HCT116 (cell line): ENCODE measurements around the gene LIPM. TPM values are rescaled to one million over a fixed set of nuclear protein-coding genes. Genes with fewer than 3 reads are reported as not detected.

Experiments used
- ATAC-seq: fragments of 200-7000 bp; cut with Tn5 transposase; 2 replicates; pipeline ENCODE4 v1.9.1; 2020; ENCODE audit warnings: mild to moderate bottlenecking, moderate library complexity
- BruUV-seq: library from RNA; stranded (reverse); fragments of 400-500 nt; replicated peaks from 2 replicates; lab custom pipeline; 2021; lab: Mats Ljungman, UMichigan
- CTCF ChIA-PET: fragments of 300-600 bp; sonication (Branson Sonifier 250); formaldehyde crosslinking; loops from one replicate; lab custom pipeline; 2021; ENCODE audit warnings: antibody characterized with exemption; lab: Charles Lee
- POLR2A ChIA-PET: fragments of 300-600, 350-600 bp; sonication (Branson Sonifier 250); formaldehyde crosslinking; loops from one replicate; lab custom pipeline; 2021; ENCODE audit warnings: antibody characterized with exemption; lab: Charles Lee
- RAD21 ChIA-PET, 2 experiments: fragments of 300-600 bp; sonication (Branson Sonifier 250); formaldehyde crosslinking; loops; one replicate each; lab custom pipeline; 2023; ENCODE audit warnings: low total read pairs in 2 of 2; ENCODE audit not compliant: uncharacterized antibody in 2 of 2, unreplicated experiment in 2 of 2, low non-redundant PET in 1 of 2; lab: Charles Lee
- DNase-seq: peaks from one replicate; pipeline ENCODE4 v3.0.0-alpha.2; 2010; ENCODE audit warnings: low read depth, low spot score
- H2AFZ ChIP-seq: fragments of 200-600 bp; shearing (Covaris generic), sonication (generic); 2 replicates; pipeline ENCODE4 v1.6.1; 2017; ENCODE audit warnings: low read depth, mixed run types, mixed read lengths, antibody characterized with exemption, low read length; ENCODE audit not compliant: poor library complexity, severe bottlenecking
- H3K27ac ChIP-seq: 2 replicates; pipeline ENCODE4 v1.5.1; 2012; ENCODE audit warnings: low read depth, low read length
- H3K27me3 ChIP-seq: fragments of 200-600 bp; sonication (generic); 2 replicates; pipeline ENCODE4 v1.6.1; 2016; ENCODE audit warnings: mixed run types, low read length, mixed read lengths; ENCODE audit not compliant: insufficient read depth
- H3K36me3 ChIP-seq, 2 experiments: fragments of 200-500 bp in 1 of 2; fragments of 200-600 bp in 1 of 2; sonication (Bioruptor generic) in 1 of 2; sonication (generic) in 1 of 2; 2 replicates each; pipeline versions ENCODE4 v1.5.1 to v1.6.1; 2014 to 2016; ENCODE audit warnings: low read length in 2 of 2, inconsistent platforms in 1 of 2, mixed read lengths in 1 of 2, mixed run types in 1 of 2; ENCODE audit not compliant: insufficient read depth in 2 of 2, control insufficient read depth in 1 of 2
- H3K4me1 ChIP-seq, 2 experiments: fragments of 200-600 bp in 1 of 2; sonication (generic) in 1 of 2; 2 replicates each; pipeline versions ENCODE4 v1.5.1 to v1.6.1; 2012 to 2017; ENCODE audit warnings: low read length in 2 of 2, inconsistent platforms in 1 of 2, mild to moderate bottlenecking in 1 of 2, mixed read lengths in 1 of 2, mixed run types in 1 of 2, moderate library complexity in 1 of 2; ENCODE audit not compliant: insufficient read depth in 2 of 2, control insufficient read depth in 1 of 2
- H3K4me2 ChIP-seq: fragments of 200-600 bp; sonication (generic); 2 replicates; pipeline ENCODE4 v1.6.1; 2017; ENCODE audit warnings: mixed run types, low read length, mixed read lengths
- H3K4me3 ChIP-seq, 2 experiments: fragments of 200-600 bp in 1 of 2; sonication (generic) in 1 of 2; replicated peaks in 1 of 2; 2 replicates each; pipeline ENCODE4 v1.5.1; 2011 to 2016; ENCODE audit warnings: low read length in 2 of 2, control low read depth in 1 of 2, low read depth in 1 of 2, mild to moderate bottlenecking in 1 of 2, mixed read lengths in 1 of 2, mixed run types in 1 of 2
- H3K79me2 ChIP-seq: fragments of 200-600 bp; sonication (generic); 2 replicates; pipeline ENCODE4 v1.6.1; 2017; ENCODE audit warnings: mild to moderate bottlenecking, mixed run types, low read length, moderate library complexity, mixed read lengths; ENCODE audit not compliant: insufficient read depth
- H3K9ac ChIP-seq: fragments of 200-600 bp; sonication (generic); 2 replicates; pipeline ENCODE4 v1.6.1; 2016; ENCODE audit warnings: low read length, mixed read lengths
- H3K9me2 ChIP-seq: fragments of 200-600 bp; sonication (generic), shearing (Covaris generic); 2 replicates; pipeline ENCODE4 v1.6.1; 2017; ENCODE audit warnings: mixed run types, mild to moderate bottlenecking, moderate library complexity; ENCODE audit not compliant: insufficient read depth
- H3K9me3 ChIP-seq, 2 experiments: fragments of 200-500 bp in 1 of 2; fragments of 200-600 bp in 1 of 2; sonication (Bioruptor generic) in 1 of 2; sonication (generic) in 1 of 2; 2 replicates each; pipeline ENCODE4 v1.6.1; 2014 to 2017; ENCODE audit warnings: low read length in 2 of 2, mixed read lengths in 2 of 2, inconsistent platforms in 1 of 2, low read depth in 1 of 2, mild to moderate bottlenecking in 1 of 2, mixed run types in 1 of 2, moderate library complexity in 1 of 2; ENCODE audit not compliant: control insufficient read depth in 1 of 2, insufficient read depth in 1 of 2
- H4K20me1 ChIP-seq: fragments of 200-600 bp; sonication (generic), shearing (Covaris generic); 2 replicates; pipeline ENCODE4 v1.6.1; 2017; ENCODE audit warnings: mixed run types, mild to moderate bottlenecking, moderate library complexity; ENCODE audit not compliant: insufficient read depth
- CEBPB ChIP-seq: IDR thresholded peaks from 2 replicates; pipeline ENCODE4 v1.6.1; 2012; ENCODE audit warnings: low read depth
- FOSL1 ChIP-seq: IDR thresholded peaks from 2 replicates; pipeline ENCODE4 v1.6.1; 2012; ENCODE audit warnings: low read depth
- RAD21 ChIP-seq: IDR thresholded peaks from 2 replicates; pipeline ENCODE4 v1.6.1; 2012; ENCODE audit warnings: low read depth, mild to moderate bottlenecking
- SIN3A ChIP-seq: IDR thresholded peaks from 2 replicates; pipeline ENCODE4 v1.6.1; 2012; ENCODE audit warnings: low read depth
- SRF ChIP-seq: IDR thresholded peaks from 2 replicates; pipeline ENCODE4 v1.6.1; 2012; ENCODE audit warnings: low read depth
- YY1 ChIP-seq: IDR thresholded peaks from 2 replicates; pipeline ENCODE4 v1.6.1; 2011; ENCODE audit warnings: low read length, low read depth, moderate library complexity, mild to moderate bottlenecking; ENCODE audit not compliant: insufficient replicate concordance; ENCODE audit errors: extremely low read depth
- ZNF274 ChIP-seq: fragments of 200-500 bp; sonication (Bioruptor generic); IDR thresholded peaks from 2 replicates; pipeline ENCODE4 v1.6.1; 2014; ENCODE audit warnings: mild to moderate bottlenecking, low read depth, low read length, inconsistent platforms
- intact Hi-C: fragments of 100-400 bp; cut with micrococcal nuclease; formaldehyde crosslinking; loops from 2 replicates; pipeline ENCODE4 v1.10.0; 2022
- total RNA-seq: library from RNA; stranded (reverse); gene quantifications from one replicate; pipeline ENCODE4 v1.2.1, GENCODE V29; 2021; ENCODE audit not compliant: unreplicated experiment
- TF ChIP-seq, protein P1 (sequence below): IDR thresholded peaks from 2 replicates; pipeline ENCODE4 v1.6.1; 2012
- TF ChIP-seq, protein P2 (sequence below): IDR thresholded peaks from 2 replicates; pipeline ENCODE4 v1.6.1; 2012; ENCODE audit warnings: low read depth

The LIPM gene
- total RNA-seq, 1 experiment from 2014 or later: not detected

DNA sequence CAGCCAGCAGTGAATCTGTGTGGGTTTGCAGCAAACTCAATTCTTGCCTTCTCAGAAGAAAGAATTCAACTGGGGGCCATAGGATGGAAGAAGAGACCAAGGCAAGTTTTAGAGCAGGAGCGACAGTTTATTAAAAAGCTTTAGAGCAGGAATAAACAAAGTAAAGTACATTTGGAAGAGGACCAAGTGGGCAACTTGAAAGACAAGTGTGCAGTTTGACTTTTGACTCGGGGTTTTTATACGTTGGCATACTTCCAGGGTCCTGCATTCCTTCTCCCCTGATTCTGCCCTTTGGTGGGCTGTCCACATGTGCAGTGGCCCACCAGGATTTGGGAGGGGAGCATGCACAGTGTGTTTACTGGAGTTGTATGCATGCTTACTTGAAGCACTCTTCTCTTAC is 52.2 kb downstream of the LIPM start:
- peaks cover 12 to 29% of the 10 kb centered on the region in 2 experiments for H3K4me1 ChIP-seq
- H4K20me1 ChIP-seq: no peaks in the 10 kb centered on the region
- no peak overlapping the region for H3K27ac ChIP-seq
- no peaks in the 10 kb centered on the region for H3K9me3 ChIP-seq
- H3K79me2 ChIP-seq: no peaks in the 10 kb centered on the region
- no peaks in the 10 kb centered on the region for H3K9me2 ChIP-seq
- H3K9ac ChIP-seq: no peak overlapping the region
- H3K27me3 ChIP-seq: no peaks in the 10 kb centered on the region
- BruUV-seq: no TSS peak
- H2AFZ ChIP-seq: no peak overlapping the region
- ChIA-PET RAD21 (no interaction called here), CTCF (interaction anchor here (2.1 kb wide), 1 partner anchor 19 kb away, joined by 8 read pairs; no protein-coding TSS in a partner anchor), POLR2A (no interaction called here)
- no peak overlapping the region for H3K4me2 ChIP-seq
- ATAC-seq: no peak
- TF ChIP-seq, protein P1, sequence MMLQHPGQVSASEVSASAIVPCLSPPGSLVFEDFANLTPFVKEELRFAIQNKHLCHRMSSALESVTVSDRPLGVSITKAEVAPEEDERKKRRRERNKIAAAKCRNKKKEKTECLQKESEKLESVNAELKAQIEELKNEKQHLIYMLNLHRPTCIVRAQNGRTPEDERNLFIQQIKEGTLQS: no peak
- no peak for TF ChIP-seq RAD21
- TF ChIP-seq, protein P2, sequence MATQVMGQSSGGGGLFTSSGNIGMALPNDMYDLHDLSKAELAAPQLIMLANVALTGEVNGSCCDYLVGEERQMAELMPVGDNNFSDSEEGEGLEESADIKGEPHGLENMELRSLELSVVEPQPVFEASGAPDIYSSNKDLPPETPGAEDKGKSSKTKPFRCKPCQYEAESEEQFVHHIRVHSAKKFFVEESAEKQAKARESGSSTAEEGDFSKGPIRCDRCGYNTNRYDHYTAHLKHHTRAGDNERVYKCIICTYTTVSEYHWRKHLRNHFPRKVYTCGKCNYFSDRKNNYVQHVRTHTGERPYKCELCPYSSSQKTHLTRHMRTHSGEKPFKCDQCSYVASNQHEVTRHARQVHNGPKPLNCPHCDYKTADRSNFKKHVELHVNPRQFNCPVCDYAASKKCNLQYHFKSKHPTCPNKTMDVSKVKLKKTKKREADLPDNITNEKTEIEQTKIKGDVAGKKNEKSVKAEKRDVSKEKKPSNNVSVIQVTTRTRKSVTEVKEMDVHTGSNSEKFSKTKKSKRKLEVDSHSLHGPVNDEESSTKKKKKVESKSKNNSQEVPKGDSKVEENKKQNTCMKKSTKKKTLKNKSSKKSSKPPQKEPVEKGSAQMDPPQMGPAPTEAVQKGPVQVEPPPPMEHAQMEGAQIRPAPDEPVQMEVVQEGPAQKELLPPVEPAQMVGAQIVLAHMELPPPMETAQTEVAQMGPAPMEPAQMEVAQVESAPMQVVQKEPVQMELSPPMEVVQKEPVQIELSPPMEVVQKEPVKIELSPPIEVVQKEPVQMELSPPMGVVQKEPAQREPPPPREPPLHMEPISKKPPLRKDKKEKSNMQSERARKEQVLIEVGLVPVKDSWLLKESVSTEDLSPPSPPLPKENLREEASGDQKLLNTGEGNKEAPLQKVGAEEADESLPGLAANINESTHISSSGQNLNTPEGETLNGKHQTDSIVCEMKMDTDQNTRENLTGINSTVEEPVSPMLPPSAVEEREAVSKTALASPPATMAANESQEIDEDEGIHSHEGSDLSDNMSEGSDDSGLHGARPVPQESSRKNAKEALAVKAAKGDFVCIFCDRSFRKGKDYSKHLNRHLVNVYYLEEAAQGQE: no peak
- TF ChIP-seq SRF: no peak
- no peak for TF ChIP-seq ZNF274
- no peak for TF ChIP-seq YY1
- no peak for TF ChIP-seq FOSL1
- TF ChIP-seq SIN3A: no peak
- TF ChIP-seq CEBPB: no peak
- H3K4me3 ChIP-seq: no peak overlapping the region
- DNase-seq: no peak
- no peaks in the 10 kb centered on the region for H3K36me3 ChIP-seq
- intact Hi-C loops: no loop called here
